HG02981 (cell line): ENCODE results near the gene PTF1A.

Experiments
- ATAC-seq: cut with Tn5 transposase; IDR thresholded peaks from one replicate; pipeline ENCODE4 v1.9.1; 2021; ENCODE audit warnings: mild to moderate bottlenecking, moderate library complexity; ENCODE audit not compliant: unreplicated experiment

The PTF1A gene

DNA sequence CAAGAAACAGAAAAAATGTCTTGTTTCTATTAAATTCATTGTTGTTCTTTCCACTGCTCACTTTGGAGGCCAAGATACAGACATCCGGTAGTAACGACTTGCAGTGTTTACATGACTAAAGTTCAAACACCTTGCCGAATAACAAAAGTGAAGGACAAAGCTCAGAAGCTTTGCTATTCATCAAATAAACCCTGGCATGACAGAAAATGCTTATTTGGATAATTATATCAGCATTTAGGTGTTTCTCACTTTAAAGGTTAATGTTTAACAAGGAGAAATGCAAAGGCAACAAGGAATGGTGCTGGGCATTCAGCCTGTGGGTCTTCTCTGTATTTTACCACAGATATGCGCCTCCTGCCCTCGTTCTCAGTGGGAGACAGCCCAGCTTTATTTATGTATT, 5.4 kb upstream of the PTF1A start:
- no peak for ATAC-seq

DNA sequence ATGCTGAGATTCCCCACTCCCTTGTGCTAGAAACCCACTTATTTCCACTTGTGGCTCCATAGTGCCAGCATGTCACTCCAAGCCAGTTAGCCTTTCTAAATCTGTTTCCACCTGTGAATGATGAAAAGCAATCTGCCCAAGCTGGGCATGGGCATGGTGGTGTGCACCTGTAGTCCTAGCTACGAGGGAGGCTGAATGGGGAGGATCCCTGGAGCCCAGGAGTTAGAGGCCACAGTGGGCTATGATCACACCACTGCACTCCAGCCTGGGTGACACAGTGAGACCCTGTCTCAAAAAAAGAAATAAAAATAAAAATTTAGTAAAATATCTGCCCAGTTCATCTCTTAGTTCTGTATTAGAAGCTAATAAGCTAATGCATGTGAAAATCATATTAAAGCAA, 5.0 kb upstream of the PTF1A start:
- no peak for ATAC-seq

DNA sequence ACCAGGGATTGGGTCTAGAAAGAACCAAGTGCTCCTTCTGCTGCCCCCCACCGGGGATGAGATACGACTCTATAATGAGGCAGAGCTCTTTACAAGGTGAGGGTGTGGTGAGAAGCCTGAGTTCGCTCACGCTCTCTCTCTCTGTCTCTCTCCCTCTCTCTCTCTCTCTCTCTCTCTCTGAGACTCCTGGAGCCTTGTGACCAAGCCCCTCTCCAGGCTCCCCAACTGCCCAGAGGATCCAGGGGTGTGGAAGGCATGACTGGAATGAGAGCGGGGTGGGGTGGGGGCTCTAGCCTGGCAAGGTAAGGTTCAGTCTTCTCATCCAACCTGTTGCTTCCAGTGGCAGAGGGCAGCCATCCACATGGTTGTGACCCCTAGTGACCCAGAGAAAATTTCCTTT, 3.1 kb upstream of the PTF1A start:
- no peak for ATAC-seq

DNA sequence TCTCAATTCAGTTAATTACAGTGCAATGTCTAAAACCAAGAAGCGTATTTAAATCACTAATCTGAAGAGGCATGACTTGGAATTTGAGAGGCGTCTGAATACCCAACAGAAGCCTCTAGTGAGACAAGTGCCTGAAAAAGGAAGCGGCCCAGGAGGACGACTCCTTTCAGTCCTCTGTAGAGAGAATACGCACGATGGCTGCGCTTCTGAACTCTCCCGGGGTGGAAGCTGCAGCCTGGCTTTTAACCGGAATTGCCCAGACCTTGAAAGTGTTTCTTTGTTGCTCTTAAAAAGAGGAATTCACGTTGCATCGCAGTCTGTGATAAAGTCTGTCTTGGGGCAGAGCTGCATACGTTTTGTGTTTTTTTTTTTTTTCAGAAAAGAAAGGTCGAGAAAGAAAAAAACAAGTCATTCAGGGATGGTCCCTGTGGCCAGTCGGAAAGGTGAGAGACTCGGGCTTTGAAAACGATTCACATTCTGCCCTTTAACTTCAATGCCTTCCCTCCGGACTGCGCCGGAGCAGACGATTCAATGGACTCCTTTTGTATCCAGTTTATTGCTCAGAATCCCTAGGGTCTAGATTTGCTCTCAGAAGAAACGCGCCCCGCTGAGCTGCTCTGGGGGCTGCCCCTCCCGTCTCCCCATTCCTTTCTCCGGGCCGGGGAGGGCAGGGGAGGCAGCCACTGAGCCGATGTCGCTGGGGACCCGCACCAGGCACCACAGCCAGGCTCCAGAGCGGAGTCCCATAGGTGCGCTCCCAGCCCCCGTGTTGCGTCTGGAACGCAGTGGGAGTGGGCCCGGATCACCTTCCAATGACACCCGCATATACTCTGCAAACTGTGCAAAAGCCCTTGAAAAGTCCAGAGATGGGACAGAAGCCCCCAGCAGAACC, 994 bp upstream of the PTF1A start:
- no peak for ATAC-seq

DNA sequence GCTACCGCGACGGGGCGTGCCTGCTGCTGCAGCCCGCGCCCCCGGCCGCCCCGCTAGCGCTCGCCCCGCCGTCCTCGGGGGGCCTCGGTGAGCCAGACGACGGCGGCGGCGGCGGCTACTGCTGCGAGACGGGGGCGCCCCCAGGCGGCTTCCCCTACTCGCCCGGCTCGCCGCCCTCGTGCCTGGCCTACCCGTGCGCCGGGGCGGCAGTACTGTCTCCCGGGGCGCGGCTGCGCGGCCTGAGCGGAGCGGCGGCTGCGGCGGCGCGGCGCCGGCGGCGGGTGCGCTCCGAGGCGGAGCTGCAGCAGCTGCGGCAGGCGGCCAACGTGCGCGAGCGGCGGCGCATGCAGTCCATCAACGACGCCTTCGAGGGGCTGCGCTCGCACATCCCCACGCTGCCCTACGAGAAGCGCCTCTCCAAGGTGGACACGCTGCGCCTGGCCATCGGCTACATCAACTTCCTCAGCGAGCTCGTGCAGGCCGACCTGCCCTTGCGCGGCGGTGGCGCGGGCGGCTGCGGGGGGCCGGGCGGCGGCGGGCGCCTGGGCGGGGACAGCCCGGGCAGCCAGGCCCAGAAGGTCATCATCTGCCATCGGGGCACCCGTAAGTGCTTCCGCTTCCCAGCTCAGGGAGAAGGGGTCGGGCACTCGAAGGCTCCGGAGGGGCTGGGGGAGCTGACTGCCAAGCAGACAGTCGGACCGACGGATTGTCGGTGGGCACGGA, 761 bp downstream of the PTF1A start:
- no peak for ATAC-seq

DNA sequence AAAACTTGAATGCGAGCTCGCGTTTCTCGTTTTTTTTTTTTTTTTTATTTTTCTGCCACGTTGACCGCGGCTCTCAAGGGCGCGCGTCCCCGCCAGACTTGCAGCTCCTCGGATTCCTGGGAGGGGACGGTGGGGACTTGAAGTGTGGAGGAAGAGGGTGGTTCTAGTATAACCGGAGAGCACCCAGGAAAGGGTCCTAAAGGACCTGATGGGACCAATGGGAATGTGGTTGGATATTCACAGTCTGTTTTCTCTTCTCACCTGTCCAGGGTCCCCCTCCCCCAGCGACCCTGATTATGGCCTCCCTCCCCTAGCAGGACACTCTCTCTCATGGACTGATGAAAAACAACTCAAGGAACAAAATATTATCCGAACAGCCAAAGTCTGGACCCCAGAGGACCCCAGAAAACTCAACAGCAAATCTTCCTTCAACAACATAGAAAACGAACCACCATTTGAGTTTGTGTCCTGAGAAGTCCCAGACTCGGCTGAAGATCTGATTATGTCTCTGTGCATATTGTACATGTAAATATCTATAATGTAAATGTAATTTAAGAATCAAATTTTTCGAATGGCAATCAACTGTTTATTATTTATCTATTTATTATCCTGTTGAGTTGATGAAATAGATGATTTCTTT, 1.4 kb downstream of the PTF1A start:
- no peak for ATAC-seq

DNA sequence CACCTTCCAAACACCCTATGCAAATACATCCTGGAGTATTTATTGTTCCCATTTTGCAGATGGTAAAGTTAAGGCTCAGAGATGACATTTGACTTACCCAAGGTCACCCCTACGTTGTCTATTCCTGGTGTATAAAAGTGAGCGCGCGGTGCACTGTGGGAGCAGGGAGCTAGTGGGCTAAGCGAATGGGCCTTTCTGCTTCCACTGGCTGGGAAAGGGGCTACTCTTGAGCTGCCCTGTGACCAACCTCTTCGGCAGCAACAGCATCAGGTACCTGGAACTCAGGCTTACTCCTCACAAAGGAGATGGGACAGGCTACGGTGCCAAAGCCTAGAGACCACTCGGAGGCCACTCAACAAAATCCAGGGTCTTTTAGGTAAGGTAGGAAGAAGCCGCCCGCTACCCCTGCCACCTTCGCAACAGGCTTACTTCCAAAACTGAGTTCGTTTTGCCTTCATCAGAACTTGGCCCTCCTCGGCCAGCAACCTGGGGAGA, 2.4 kb downstream of the PTF1A start:
- no peak for ATAC-seq

DNA sequence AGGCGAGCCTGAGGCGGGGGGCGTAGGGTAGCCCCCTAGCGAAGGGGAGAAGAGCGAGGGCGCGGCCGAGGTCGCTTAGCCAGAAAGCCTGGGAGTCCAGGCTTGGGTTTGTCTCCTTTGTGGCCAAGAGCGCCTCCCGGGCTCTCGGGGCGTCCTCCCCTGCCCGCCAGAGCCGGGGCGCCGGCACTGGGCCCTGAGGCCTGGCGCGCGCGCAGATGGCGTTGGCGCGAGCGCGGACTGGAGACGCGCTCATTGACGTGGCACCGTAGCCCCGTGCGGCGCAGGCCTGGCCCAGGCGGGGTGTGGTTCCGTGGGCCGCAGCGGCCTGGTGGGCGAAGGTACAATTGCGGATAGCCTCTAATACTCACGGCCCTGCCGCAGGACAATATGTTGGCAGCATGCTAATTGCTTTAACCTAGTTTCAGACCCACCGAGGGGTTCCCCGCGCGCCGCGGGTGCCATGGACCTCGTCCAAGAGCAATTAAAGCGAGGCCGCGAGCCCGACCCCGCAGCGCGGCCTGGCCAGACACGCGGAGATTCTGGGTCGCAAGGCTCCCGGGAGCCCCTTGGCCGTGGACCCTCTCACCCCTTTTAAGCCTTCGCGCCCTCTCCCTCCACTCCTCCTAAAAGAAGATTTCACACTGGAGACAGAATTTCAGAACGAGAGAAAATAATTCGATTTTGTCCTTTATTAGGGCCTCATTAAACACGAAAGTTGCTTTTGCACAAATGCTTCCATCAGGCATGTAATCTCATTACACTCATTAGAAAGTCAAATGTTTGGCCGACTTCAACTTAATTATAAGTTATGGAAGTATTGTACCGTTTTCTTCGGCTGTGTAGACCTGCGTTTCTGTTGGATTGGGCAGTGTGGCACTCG, 3.1 kb downstream of the PTF1A start:
- no peak for ATAC-seq

DNA sequence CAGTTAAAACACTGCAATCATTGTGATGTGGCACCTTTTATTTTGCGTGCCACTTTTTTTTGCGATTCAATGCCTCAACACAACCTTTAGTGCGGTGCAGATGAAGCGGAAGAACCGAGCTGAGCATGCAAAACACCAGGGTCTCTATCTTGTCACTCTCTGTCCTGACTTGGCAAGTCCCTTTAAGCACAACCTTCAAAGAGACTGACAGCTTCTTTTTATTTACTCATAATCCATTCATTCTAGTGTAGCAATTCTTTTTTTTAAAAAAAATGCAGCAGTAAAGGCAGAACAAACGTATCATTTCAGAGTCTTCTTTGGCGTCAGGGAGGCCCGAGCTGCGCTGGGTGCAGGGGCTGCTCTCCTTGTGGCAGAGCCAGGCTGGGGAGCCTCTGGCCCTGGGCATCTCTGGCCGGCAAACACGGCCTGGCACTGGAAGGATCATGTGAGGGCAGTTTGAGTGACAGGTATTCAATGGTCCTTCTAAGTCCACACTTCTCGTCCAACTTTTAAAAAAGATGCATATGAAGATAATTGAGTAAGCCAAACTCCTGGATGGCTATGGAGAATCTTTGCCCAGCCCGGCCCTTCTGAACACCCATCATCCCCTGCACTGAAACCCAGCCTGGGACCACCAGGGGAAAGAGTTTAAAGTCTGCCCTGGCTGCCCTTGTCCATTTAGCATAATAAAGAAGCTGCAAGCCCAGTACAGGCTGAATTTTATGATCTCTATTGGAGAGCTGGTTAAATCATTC, 3.9 kb downstream of the PTF1A start:
- no peak for ATAC-seq

DNA sequence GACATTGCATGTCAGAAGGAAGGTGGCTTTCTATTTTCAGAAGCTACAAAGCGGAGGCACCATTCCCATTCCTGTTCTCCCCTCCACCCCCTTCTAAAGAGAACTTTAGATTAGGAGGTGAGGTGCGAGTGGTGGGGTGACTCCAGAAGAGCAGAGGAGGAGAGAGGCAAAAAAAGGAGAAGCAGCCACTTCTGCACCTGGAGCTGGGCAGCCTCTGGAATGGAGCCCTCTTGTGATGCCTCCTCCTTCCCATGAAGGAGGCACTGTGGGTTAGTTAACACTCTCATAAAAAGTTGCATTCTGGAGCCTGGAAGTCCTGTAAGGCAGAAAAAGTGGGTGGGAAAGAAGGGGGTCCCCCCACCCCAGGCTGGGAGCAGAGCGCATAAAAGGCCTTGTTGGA, 4.8 kb downstream of the PTF1A start:
- no peak for ATAC-seq

DNA sequence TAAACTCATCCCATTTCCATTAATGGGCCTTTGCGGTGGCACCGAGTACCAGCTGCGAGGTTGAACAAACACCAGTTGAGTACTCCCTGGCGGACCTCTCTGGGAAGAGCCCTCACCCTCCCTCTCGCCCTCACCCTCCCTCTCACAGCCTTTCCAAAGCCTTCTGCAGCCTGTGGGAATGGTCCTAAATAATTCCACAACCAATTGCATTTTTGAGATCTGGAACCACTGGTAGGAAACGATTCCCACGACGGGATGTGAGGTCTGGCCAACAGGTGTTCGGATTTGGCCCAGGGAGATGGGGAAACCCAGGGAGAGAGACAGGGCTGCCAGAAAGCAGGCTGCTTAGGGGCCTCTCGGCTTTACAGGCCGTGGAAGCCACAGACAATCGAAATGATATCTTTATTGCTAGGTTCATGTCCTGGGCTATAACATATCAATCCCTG, 5.3 kb downstream of the PTF1A start:
- no peak for ATAC-seq

DNA sequence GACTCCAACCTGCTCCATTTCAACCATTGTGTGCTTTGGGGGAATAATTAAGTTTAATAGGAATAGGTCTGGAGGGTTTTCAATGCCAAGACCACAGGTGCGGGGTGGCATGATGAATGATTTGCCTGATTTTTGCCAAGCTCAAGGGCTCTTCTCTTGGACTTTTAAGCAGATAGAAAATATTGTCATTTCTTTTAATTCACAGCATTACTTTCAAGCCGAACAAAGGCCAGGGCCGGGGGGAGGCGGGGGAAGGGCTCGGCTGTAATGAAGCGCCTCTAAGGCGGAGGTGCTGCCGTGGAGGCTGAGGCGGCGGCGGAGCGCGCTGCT, 6.5 kb downstream of the PTF1A start:
- ATAC-seq = no peak

DNA sequence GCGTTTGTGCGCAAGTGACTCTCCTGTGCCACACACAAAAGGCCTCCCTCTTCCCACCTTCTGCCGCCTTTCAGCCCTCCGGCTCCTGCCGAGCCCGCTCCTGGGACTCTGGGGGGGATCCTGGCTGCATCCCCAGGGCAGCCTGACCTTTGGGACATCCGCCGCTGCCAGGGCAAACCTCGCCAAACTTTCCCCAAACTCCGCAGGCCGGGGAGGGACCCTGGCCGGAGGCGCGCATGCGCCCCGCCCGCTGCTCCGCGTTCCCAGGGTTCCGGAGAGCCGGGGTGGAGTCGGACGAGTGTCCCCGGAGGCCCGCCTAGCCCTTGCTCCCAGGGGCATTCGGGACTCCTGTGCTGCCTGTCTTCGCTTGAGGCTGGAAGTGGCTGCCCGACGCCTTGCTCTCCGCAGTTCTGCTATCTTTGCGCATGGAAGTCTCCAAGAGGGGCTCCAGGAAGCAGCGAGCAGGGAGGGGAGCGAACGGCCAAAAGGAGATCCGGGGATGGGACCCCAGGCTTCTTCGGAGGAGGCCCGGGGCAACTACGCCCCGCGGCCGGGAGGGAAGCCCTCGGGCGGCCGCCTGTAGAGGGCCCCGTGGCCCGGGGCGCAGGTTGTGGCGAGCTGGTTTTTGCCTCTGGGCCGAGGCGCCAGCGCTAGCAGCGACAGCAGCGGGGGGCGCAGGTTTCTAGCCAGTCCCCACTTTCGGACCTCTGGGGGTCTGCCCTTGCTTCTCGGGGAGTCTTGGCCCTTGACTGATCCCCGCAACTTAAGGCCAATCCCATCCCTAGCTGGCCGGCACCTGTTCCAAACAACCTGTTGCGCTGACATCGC, 7.0 kb downstream of the PTF1A start:
- no peak for ATAC-seq

DNA sequence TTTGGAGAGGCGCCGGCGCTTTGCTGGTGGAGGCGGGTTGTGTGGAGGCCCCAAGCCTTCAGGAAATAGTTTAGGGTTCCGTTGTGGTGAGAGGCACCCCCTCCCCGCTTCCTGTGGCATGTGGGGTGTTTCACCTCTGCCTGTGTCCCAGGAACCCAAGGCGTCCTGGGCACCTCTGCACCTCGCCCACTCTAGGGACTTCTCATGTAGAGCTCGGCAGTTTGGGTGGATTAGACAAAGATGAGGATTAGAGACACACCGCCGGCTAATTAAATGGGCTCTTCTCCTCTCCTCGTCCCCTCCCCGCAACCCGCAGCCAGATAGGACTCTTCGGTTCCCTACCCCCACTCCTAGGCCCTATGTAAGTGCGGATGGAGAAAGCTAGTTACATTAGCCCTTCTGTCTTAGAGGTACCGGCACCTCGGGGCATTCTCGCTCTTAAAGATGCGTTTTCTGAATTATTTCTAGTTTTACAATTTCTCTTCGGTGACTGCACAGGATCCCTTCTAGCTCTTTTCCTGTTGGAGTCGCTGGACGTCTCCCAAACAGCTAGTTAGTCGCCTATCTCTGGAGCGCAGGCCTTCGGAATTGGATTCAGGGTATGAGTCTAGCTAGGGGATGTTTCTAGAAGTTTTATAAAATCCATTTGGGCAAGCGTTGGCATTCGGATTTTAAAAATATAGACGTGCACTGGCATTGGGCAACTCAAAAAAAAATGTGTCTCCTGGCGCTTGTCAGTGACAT, 7.8 kb downstream of the PTF1A start:
- no peak for ATAC-seq

DNA sequence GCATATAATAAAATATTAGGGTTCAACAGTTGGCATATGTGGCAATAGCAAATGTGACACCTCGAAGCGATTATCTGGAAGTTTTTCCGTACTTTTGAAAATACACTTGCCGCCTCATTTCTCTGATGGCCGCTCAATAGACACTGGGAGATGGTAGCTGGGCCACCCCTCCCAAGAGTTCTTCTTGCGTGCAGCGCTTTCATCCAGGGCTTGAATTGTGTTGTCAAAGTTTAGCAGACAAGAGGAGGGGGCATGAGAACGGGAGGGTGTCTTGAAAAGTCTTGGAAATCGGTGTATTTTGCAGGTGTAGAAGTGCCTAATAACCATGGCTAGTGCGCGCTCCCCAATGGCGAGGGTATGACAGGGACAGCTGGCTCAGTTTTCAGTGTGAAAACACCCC, 8.5 kb downstream of the PTF1A start:
- ATAC-seq = no peak

DNA sequence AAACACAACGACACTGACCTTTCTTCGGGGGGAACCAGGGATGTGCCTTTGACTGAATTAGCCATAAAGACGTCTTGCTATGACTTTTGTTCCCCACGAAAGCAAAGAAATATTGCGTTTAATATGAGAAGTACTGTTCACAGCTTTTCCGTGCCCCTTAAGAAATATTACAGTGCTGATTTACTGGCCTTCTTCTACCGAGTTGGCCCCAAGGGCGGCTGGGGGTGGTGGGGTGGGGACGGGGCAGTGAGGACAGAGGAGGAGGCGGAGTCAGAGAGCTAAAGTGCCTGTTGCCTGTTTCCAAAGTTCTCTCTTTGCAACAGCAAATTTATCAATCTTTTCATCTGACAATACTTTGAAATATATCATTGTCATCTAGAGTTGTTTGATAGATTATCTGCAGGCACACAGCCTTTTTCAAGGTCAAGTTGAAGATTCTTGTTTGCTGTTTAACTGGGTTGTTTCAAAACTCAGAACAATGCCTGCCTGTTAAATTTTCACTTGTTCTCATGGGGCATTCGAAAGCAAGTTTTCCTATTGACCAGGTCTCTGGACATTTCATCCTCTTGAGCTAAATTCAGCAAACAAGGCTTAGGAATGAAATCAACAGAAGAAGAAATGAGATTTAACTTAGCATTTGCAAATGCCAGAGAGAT, 9.0 kb downstream of the PTF1A start:
- no peak for ATAC-seq

DNA sequence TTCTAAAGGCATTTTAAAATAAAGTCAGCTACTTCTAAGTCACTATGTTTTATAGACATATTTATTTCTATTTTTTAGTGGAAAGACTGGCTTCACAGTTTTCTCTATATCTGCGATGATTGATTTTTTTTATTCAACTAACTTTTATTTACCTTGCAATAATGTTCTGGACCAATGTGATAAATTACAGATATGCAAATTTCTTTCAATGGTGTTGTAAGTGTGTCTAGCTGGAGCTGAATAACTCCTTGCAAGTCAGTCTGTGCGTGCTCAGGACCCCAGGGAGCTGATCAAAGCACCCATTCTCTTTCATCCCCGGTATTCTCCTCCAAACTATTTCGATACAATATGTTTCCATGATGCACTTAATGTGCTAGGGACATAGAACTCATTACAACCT, 9.7 kb downstream of the PTF1A start:
- ATAC-seq = no peak

DNA sequence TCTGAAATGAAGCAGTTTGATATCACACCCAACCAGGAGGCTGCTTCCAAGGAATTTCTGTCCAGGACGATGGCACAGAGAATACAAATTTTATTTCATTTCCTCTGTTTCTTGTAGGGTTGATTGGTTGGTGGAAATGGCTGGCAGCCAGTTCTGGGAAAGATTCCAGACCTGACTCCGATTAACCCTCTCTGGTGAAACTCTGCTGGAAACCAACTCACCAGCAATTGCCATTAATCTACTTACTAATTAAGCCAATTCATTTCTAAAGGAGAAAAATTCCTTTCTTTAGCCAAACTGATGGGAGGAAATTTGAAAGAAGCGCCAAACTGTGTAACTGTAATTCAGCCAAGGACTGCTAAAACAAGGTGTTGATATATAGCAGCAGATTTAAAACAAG, 10.7 kb downstream of the PTF1A start:
- ATAC-seq = no peak
